HG02885 (cell line): ENCODE data around the gene RSBN1L.
"Not testable (repeated sequence)": the region's sequence is repeated elsewhere in the genome, so short reads cannot be mapped to it uniquely, and the experiment has no call there.

Experiments
- ATAC-seq: cut with Tn5 transposase; IDR thresholded peaks from one replicate; pipeline ENCODE4 v1.9.1; 2021; ENCODE audit warnings: mild to moderate bottlenecking; ENCODE audit not compliant: unreplicated experiment, poor library complexity

The RSBN1L gene

DNA sequence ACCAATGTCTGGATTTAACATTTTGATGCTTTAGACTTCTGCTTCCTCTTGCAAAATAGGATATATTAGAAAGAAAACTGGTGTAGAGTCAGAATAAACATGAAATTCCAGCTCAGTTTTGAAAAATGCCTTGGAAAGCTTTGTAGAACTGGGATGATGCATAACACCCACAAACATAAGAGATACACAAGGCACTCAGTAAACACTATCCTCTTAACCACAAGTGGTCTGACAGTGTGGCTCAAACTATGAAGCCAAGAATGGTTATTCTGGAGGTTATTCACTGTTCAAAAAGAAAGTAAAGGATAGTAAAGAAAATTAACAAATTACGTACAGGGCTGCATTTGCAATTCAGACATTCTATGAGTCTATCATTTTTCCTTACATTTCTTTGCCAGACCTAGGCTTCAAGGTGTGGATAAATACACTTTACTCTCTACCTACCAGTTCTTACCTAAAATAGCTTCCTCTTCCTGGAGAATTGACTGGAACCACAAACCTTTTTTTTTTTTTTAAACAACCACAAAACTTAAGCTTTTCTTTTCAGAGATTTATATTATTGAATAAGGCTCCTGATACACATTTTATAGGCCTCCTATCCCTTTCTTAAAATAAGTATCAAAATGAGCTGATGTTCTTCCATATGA lies 9.0 kb upstream of the RSBN1L start:
- no peak for ATAC-seq

DNA sequence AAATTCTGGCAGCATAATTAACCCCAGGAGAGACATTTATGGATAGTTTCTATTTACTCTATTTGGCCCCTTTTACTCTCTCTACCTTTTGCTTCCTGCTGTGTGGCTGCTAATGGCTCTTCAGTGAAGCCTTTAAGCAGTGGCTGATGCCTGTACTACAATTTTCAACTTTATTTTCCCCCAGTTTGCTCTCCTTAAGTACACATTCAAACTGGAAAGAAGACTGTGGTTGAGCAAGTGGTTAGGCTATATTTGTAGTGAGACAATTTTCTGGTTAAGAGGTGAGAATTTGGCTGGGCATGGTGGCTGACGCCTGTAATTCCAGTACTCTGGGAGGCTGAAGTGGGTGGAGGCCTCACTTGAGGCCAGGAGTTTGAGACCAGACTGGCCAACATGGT lies 8.5 kb upstream of the RSBN1L start:
- peak; percentile 68 for ATAC-seq

DNA sequence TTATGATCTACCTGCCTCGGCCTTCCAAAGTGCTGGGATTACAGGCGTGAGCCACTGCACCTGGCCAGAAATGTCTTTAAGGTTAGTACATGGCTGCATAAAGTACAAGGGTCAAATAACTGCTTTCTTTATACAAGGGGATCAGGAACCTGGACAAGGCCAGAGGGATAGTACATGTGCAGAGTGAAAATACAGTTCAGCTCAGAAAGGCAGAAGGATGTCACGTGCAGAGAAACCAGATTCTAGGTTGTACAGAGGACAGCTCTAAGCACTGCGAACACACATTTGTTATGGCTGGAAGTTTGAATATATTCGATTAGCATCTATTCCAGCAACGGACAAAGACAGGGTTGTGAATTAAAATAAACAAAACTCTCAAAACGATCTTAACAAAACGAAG lies 6.0 kb upstream of the RSBN1L start:
- ATAC-seq = no peak

GRCh38 chr7:77691892-77692491 lies 4.3 kb upstream of the RSBN1L start:
- ATAC-seq = no peak

DNA sequence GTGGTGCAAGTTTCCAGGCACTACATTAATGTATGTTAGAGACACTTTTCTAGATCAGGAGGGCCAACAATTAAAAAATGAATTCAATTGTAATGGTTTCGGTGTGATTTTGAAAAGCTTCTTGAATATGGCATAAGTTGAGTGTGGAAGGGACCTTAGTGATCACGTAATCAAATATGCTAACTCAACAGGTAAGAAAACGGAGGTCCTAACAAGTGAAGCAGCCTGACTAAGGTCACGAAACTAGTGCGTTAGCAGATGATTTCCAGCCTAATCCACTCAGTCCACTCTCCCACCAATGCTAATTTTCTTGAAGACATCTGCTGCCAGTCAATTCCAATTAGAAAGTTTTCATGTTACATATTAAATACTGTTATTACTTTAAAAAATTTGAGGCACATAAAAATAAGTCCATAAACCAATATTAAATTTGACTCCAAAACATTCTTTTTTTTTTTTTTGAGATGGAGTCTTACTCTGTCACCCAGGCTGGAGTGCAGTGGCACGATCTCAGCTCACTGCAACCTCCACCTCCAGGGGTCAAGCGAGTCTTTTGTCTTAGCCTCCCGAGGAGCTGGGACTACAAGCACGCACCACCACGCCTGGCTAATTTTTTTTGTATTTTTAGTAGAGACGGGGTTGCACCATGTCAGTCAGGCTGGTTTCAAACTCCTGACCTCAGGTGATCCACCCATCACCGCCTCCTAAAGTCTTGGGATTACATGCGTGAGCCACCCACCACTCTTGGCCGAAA lies 2.3 kb upstream of the RSBN1L start:
- ATAC-seq = no peak

DNA sequence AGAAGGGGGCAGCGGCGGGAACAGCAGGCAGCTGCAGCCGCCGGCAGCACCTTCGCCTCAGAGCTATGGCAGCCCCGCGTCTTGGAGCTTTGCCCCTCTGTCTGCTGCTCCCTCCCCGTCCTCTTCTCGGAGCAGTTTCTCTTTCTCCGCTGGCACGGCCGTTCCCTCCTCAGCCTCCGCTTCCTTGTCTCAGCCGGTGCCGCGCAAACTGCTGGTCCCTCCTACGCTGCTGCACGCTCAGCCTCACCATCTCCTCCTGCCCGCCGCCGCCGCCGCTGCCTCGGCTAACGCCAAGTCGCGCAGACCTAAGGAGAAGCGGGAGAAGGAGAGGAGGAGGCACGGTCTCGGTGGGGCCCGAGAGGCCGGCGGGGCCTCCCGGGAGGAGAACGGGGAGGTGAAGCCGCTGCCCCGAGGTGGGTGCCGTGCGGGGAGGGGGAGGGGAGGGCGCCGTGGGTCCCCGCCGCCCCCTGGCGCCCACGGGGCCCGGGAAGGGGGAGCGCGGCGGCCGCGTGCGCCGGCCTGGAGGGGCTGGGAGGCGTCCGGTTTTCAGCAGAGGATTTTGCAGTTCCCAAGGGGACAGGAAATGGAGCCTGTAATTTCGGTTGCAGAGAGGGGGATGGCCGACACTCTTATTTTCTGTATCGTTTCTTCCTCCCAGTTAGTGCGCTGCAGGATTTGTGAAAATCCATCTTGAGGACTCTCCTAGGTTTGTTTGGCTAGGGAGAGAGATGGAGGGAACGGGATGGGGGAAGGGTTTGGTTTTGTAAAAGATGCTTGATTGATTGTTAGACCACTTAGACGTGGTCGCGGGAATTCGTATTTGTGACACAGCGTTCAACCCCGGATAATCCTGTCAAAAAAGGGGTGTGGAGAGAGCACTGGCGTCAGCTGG lies 630 bp downstream of the RSBN1L start:
- peak; percentile 30 for ATAC-seq

DNA sequence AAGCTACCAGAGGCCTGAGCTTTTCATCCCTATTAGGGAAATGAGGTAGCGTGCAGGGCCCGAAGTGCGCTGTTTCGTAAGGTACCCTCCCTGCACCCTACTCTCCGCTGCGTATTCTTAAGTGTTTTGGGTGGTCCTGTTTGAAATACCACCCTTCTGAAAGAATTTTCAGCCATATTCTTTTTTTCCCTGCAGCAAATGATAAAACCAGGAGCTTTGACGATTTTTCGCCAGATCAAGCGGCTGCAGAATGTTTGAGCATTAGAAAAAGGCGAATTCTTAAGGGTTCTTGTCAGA lies 1.2 kb downstream of the RSBN1L start:
- ATAC-seq = no peak

GRCh38 chr7:77698042-77698625 lies 1.9 kb downstream of the RSBN1L start:
- ATAC-seq = no peak

GRCh38 chr7:77699056-77699455 lies 2.8 kb downstream of the RSBN1L start:
- peak; percentile 32 for ATAC-seq

GRCh38 chr7:77702513-77702912 lies 6.3 kb downstream of the RSBN1L start:
- no peak for ATAC-seq

- no peak for ATAC-seq
Measured at GRCh38 chr7:77702968-77703472, 6.8 kb downstream of the RSBN1L start.

DNA sequence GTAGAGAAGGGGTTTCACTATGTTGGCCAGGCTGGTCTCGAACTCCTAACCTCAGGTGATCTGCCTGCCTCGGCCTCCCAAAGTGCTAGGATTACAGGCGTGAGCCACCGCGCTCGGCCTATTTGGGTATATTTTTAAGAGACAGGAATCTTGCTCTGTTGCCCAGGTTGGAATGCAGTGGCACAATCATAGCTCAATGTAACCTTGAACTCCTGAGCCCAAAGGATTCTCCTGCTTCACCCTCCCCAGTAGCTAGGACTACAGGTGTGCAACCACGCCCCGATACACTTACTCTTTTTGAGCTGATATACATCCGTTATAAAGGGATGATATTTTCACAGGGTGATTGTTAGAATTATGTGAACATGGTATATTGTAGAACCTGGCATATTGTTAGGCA lies 7.4 kb downstream of the RSBN1L start:
- not testable (repeated sequence) for ATAC-seq

DNA sequence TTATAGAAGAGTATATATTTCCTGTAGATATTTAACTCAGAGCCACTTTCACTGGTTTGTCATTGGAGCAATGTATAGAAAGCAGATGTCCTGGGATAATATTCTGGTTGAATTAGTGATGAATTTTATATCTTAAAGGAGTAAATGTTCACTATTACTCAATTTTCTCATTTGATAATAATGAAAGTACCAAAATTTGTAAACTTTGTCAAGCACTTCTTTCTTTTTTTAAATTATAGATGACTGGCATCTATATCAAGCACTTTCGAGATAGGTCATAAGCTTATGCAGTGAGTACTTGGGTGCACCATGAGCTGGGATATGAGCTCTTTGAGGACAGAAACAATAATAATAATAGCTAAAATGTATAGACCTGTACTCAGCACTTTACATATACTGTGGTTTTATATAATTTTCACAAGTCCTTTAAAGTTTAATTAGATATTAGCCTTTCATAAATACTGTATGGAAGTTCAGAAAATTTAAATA lies 11.3 kb downstream of the RSBN1L start:
- no peak for ATAC-seq

DNA sequence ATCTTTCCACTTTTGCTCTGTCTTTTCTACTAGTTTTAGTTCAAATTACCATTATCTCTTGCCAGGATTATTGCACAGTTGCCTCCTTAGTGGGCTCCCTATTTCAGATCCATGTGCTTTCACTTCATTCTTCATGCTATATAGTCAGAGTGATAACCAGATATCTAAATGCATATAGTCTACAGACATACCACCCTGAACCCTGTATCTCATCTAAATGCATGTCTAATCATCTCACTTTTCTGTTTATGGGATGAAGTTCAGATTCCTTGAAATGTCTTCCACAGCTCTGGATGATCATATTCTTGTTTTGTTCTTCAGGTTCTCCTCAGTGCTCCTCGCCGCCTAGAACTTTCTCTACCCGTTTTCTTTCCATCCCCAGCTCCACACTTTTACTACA lies 13.8 kb downstream of the RSBN1L start:
- no peak for ATAC-seq

GRCh38 chr7:77710861-77711260 lies 14.6 kb downstream of the RSBN1L start:
- no peak for ATAC-seq

DNA sequence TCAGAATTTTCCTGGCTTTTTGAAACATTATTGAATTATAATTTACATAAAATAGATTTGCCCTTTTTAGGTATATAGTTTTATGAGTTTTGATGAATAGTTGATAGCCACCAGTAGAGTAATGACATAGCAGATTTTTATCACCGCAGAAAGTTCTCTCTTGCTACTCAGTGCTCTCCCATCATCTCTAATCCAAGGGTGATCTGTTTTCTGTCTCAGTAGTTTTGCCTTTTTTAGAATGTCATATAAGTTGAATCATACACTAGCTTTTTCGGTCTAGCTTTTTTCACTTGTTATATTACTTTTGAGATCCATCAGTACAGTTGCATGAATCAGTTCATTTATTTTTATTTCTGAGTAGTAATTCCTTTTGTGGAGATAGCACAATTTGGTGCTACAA lies 17.9 kb downstream of the RSBN1L start:
- no peak for ATAC-seq

DNA sequence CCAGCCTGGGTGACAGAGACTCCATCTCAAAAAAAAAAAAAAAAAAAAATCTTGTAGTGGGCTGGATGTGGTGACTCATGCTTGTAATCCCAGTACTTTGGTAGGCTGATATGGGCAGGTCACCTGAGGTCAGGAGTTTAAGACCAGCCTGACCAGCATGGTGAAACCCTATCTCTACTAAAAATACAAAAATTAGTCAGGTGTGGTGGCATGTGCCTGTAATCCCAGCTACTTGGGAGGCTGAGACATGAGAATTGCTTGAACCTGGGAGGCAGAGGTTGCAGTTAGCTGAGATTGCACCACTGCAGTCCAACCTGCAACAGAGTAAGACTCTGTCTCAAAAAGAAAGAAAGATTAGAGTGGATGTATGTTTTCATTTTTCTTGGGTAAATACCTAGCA lies 18.7 kb downstream of the RSBN1L start:
- ATAC-seq = not testable (repeated sequence)

- ATAC-seq = no peak
Measured at GRCh38 chr7:77716804-77717203, 20.5 kb downstream of the RSBN1L start.

DNA sequence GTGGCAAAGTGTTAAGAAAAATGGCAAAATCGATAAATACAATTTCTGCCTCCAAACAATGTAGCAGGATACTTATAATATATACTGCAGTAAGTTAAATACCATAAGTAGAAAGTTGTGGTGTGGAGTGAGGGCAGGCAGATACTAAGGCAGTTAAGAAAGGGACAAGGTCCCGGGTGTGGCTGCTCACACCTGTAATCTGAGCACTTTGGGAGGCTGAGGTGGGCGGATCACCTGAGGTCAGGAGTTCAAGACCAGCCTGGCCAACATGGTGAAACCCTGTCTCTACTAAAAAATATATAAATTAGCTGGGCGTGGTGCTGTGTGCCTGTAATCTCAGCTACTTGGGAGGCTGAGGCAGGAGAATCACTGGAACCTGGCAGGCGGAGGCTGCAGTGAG lies 21.3 kb downstream of the RSBN1L start:
- ATAC-seq = not testable (repeated sequence)

DNA sequence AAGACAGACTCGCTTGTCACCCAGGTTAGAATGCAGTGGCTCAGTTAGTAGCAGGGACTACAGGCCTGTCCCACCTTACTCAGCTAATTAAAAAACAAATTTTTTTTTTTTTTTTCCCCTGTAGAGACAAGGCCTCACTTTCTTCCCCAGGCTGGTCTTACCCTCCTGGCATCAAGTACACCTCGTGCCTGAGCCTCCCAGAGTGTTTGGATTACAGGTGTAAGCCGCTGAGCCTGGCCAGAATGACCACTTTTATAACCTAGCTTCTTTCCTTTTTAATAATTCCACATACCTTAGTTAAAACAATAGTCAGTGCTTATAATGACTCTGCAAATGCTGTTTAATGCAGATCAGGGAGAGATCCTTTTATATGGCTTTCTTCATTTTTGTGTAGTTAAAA lies 31.3 kb downstream of the RSBN1L start:
- no peak for ATAC-seq
